ENCODE data around the gene SPDL1.

GRCh38 chr5:169561893-169562292 is 21.7 kb upstream of the SPDL1 start:
- no peak for TF ChIP-seq POLR2A (IDR thresholded peaks at IDR 0.05)
- TF ChIP-seq, protein P1, sequence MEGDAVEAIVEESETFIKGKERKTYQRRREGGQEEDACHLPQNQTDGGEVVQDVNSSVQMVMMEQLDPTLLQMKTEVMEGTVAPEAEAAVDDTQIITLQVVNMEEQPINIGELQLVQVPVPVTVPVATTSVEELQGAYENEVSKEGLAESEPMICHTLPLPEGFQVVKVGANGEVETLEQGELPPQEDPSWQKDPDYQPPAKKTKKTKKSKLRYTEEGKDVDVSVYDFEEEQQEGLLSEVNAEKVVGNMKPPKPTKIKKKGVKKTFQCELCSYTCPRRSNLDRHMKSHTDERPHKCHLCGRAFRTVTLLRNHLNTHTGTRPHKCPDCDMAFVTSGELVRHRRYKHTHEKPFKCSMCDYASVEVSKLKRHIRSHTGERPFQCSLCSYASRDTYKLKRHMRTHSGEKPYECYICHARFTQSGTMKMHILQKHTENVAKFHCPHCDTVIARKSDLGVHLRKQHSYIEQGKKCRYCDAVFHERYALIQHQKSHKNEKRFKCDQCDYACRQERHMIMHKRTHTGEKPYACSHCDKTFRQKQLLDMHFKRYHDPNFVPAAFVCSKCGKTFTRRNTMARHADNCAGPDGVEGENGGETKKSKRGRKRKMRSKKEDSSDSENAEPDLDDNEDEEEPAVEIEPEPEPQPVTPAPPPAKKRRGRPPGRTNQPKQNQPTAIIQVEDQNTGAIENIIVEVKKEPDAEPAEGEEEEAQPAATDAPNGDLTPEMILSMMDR (IDR thresholded peaks at IDR 0.05), result no peak
